K562 (cell line): ENCODE data around the gene RYR3. TPM values are rescaled to one million over a fixed set of nuclear protein-coding genes. Genes with fewer than 3 reads are reported as not detected.

Experiments
- ATAC-seq: fragments of 200-7000 bp; cut with Tn5 transposase; 3 replicates; pipeline ENCODE4 v1.9.1; 2020; ENCODE audit warnings: moderate library complexity
- BruUV-seq: library from RNA; stranded (reverse); fragments of 400-500 nt; replicated peaks from 2 replicates; lab custom pipeline; 2021; lab: Mats Ljungman, UMichigan
- CTCF ChIA-PET: fragments of 300-600 bp; formaldehyde crosslinking; extraction: SDS; loops from one replicate; lab custom pipeline; 2021; ENCODE audit warnings: low intra/inter-chr PET ratio; lab: Yijun Ruan, JAX
- POLR2A ChIA-PET: fragments of 300-600, 350-650 bp; sonication (Branson Sonifier 250); formaldehyde crosslinking; extraction: SDS; loops from one replicate; lab custom pipeline; 2021; ENCODE audit warnings: antibody characterized with exemption, inconsistent platforms; lab: Yijun Ruan, JAX
- DNase-seq, 4 experiments: peaks; one replicate each; pipeline versions ENCODE4 v3.0.0 to v3.0.0-alpha.2; 2011 to 2018; ENCODE audit warnings: low spot score in 3 of 4, mixed read lengths in 3 of 4; ENCODE audit errors: extremely low read depth in 1 of 4
- FAIRE-seq: peaks from 2 replicates; lab custom pipeline; 2011; peaks lifted over from hg19 to GRCh38; lab: Jason Lieb, UNC
- H2AFZ ChIP-seq: 2 replicates; pipeline ENCODE4 v1.6.0; 2011; ENCODE audit warnings: low read depth, low read length, control low read depth, inconsistent platforms
- H3K27ac ChIP-seq: fragments of 200-600 bp; 3 replicates; pipeline ENCODE4 v1.8.0; 2011; ENCODE audit warnings: low read depth, mild to moderate bottlenecking, control low read depth, inconsistent platforms, low read length, moderate library complexity, mixed read lengths; ENCODE audit errors: extremely low read depth
- H3K27me3 ChIP-seq, 2 experiments: fragments of 300-600 bp in 1 of 2; 2 replicates in 1 of 2; 3 replicates in 1 of 2; pipeline versions ENCODE4 v1.6.0 to v1.8.0; 2011; ENCODE audit warnings: inconsistent platforms in 2 of 2, low read length in 2 of 2, mild to moderate bottlenecking in 1 of 2, mixed read lengths in 1 of 2, moderate library complexity in 1 of 2; ENCODE audit not compliant: control insufficient read depth in 2 of 2, insufficient read depth in 2 of 2
- H3K36me3 ChIP-seq: fragments of 300-600 bp; 3 replicates; pipeline ENCODE4 v1.8.0; 2011; ENCODE audit warnings: mild to moderate bottlenecking, low read length, inconsistent platforms; ENCODE audit not compliant: control insufficient read depth, insufficient read depth
- H3K4me1 ChIP-seq, 2 experiments: fragments of 200-600 bp in 1 of 2; replicated peaks in 1 of 2; 2 replicates in 1 of 2; 3 replicates in 1 of 2; pipeline versions ENCODE4 v1.5.1 to v1.8.0; 2011; ENCODE audit warnings: inconsistent platforms in 2 of 2, low read length in 2 of 2, mild to moderate bottlenecking in 1 of 2, mixed read lengths in 1 of 2, moderate library complexity in 1 of 2; ENCODE audit not compliant: control insufficient read depth in 2 of 2, insufficient read depth in 2 of 2
- H3K4me2 ChIP-seq: 2 replicates; pipeline ENCODE4 v1.6.1; 2011; ENCODE audit warnings: low read length, control low read depth, inconsistent platforms, mixed read lengths; ENCODE audit not compliant: insufficient read depth
- H3K4me3 ChIP-seq: fragments of 200-600 bp; sonication (generic), shearing (Covaris generic); 2 replicates; pipeline ENCODE4 v1.5.1; 2016; ENCODE audit warnings: control low read depth, inconsistent platforms
- H3K79me2 ChIP-seq: fragments of 200-600 bp; 3 replicates; pipeline ENCODE4 v1.8.0; 2011; ENCODE audit warnings: low read length, inconsistent platforms; ENCODE audit not compliant: control insufficient read depth, insufficient read depth
- H3K9ac ChIP-seq, 2 experiments: 2 replicates each; pipeline versions ENCODE4 v1.6.0 to v1.6.1; 2011; ENCODE audit warnings: low read depth in 2 of 2, low read length in 2 of 2, control low read depth in 1 of 2, inconsistent platforms in 1 of 2, mild to moderate bottlenecking in 1 of 2, mixed read lengths in 1 of 2; ENCODE audit not compliant: insufficient read depth in 1 of 2
- H3K9me1 ChIP-seq: one replicate; pipeline ENCODE4 v1.6.0; 2011; ENCODE audit warnings: inconsistent platforms, mild to moderate bottlenecking, low read length, moderate library complexity; ENCODE audit not compliant: control insufficient read depth, insufficient read depth
- H3K9me3 ChIP-seq: replicated peaks from 2 replicates; pipeline ENCODE4 v1.5.1; 2011; ENCODE audit warnings: low read depth, low read length, inconsistent platforms; ENCODE audit not compliant: control insufficient read depth, insufficient read depth
- H4K20me1 ChIP-seq: replicated peaks from 2 replicates; pipeline ENCODE4 v1.6.1; 2011; ENCODE audit warnings: low read length, inconsistent platforms, mixed read lengths; ENCODE audit not compliant: control insufficient read depth, insufficient read depth
- COPS2 ChIP-seq: fragments of 450-650 bp; conservative IDR thresholded peaks from 2 replicates; pipeline ENCODE4 v1.6.1; 2016; ENCODE audit warnings: mild to moderate bottlenecking, moderate library complexity
- E4F1 ChIP-seq: fragments of 250-450 bp; sonication (Bioruptor Pico); IDR thresholded peaks from 2 replicates; pipeline ENCODE4 v1.5.0; 2021; ENCODE audit warnings: mild to moderate bottlenecking, borderline replicate concordance
- ERF ChIP-seq: fragments of 450-650 bp; formaldehyde crosslinking; IDR thresholded peaks from 2 replicates; pipeline ENCODE4 v1.4.0; 2020; ENCODE audit warnings: mild to moderate bottlenecking, mixed read lengths
- KHSRP ChIP-seq: fragments of 450-650 bp; IDR thresholded peaks from 2 replicates; pipeline ENCODE4 v1.6.1; 2017
- MCM7 ChIP-seq, 2 experiments: fragments of 450-650 bp; IDR thresholded peaks; 2 replicates each; pipeline ENCODE4 v1.6.1; 2016 to 2018
- ZNF512 ChIP-seq: IDR thresholded peaks from 2 replicates; pipeline ENCODE4 v1.6.1; 2016; ENCODE audit warnings: missing genetic modification characterization, missing compliant biosample characterization
- WGBS: fragments of 100-300 bp; shearing (Covaris generic); methylation state at CpG from one replicate; pipeline ENCODE4 v1.1.6; 2016; ENCODE audit warnings: low coverage, mixed read lengths; ENCODE audit not compliant: insufficient coverage; ENCODE audit errors: missing lambda C conversion rate; 5-methylcytosine and 5-hydroxymethylcytosine counted together
- in situ Hi-C: fragments of 300-500 bp; cut with MboI; formaldehyde crosslinking; loops from 4 replicates; pipeline ENCODE4 v1.15.0; 2018; ENCODE audit warnings: inconsistent platforms, mixed read lengths
- intact Hi-C: fragments of 100-400 bp; cut with micrococcal nuclease; formaldehyde crosslinking; loops from 2 replicates; pipeline ENCODE4 v1.14.2; 2022
- polyA plus RNA-seq, 8 experiments: library from polyadenylated mRNA; depleted of rRNA in 4 of 8; stranded (reverse) in 5 of 8; unstranded in 3 of 8; fragments of >200 nt; fragmentation: Nextera tagmentation in 2 of 8; fragmentation: Illumina TruSeq in 1 of 8; extraction: Ambion mirVana in 2 of 8; extraction: Trizol in 1 of 8; gene quantifications; 2 replicates each; pipeline versions ENCODE4 v1.2.1 to v1.2.3, GENCODE V29; 2011 to 2014; ENCODE audit warnings: inconsistent platforms in 1 of 8, missing spikeins in 1 of 8
- total RNA-seq, 7 experiments: library from RNA; depleted of rRNA in 6 of 7; stranded (reverse); fragments of >200 nt in 6 of 7; fragmentation: Illumina TruSeq in 2 of 7; extraction: Trizol in 2 of 7; gene quantifications; 2 replicates each; pipeline versions ENCODE4 v1.2.1 to v1.2.3, GENCODE V29; 2011 to 2021; ENCODE audit warnings: low replicate concordance in 1 of 7
- TF ChIP-seq, protein P1 (sequence below): sonication (generic); formaldehyde crosslinking; IDR thresholded peaks from 2 replicates; pipeline ENCODE4 v1.8.0; 2022; ENCODE audit warnings: mild to moderate bottlenecking, low read depth, missing genetic modification reagents
- TF ChIP-seq, protein P2 (sequence below): fragments of 250-450 bp; sonication (Bioruptor Pico); IDR thresholded peaks from 2 replicates; pipeline ENCODE4 v1.5.0; 2021; ENCODE audit warnings: mild to moderate bottlenecking, moderate library complexity
- TF ChIP-seq, protein P3 (sequence below), 2 experiments: fragments of 450-650 bp; IDR thresholded peaks; 2 replicates each; pipeline ENCODE4 v1.6.1; 2018; ENCODE audit warnings: mild to moderate bottlenecking in 2 of 2, low read depth in 1 of 2; ENCODE audit not compliant: partially characterized antibody in 2 of 2

Gene RYR3
- total and polyA plus RNA-seq, 9 of the 15 experiments (the other 6 are each of a cell fraction or from before 2014, with no cell fraction given): 0.04 TPM; not detected in 8

GRCh38 chr15:33785366-33785765 lies 474.6 kb downstream of the RYR3 start:
- ChIA-PET POLR2A (interaction anchor here (1.0 kb wide), 1 partner anchor 15 kb away, joined by 3 read pairs; no protein-coding TSS in a partner anchor), CTCF (no interaction called here)
- in situ Hi-C loops (no loop called here), intact Hi-C loops (no loop called here)
- no peak overlapping the region for H3K4me3 ChIP-seq
- H3K79me2 ChIP-seq: no peaks in the 10 kb centered on the region
- H2AFZ ChIP-seq: no peak overlapping the region
- BruUV-seq: no TSS peak
- no peak overlapping the region for H3K9ac ChIP-seq
- H3K27ac ChIP-seq: no peak overlapping the region
- H3K4me1 ChIP-seq: no peaks in the 10 kb centered on the region
- H3K36me3 ChIP-seq: no peaks in the 10 kb centered on the region
- WGBS: 0% methylated on average over 6 of the region's 6 CpGs
- H3K27me3 ChIP-seq: peaks cover 3 to 10% of the 10 kb centered on the region in 2 experiments; a peak in 3 of 5 replicates
- no peaks in the 10 kb centered on the region for H3K9me1 ChIP-seq
- DNase-seq (no peak), ATAC-seq (no peak), FAIRE-seq (no peak)
- no peaks in the 10 kb centered on the region for H4K20me1 ChIP-seq
- no peak overlapping the region for H3K4me2 ChIP-seq
- H3K9me3 ChIP-seq: no peaks in the 10 kb centered on the region
- no peak for TF ChIP-seq ZNF512 (tag)
- TF ChIP-seq, protein P1, sequence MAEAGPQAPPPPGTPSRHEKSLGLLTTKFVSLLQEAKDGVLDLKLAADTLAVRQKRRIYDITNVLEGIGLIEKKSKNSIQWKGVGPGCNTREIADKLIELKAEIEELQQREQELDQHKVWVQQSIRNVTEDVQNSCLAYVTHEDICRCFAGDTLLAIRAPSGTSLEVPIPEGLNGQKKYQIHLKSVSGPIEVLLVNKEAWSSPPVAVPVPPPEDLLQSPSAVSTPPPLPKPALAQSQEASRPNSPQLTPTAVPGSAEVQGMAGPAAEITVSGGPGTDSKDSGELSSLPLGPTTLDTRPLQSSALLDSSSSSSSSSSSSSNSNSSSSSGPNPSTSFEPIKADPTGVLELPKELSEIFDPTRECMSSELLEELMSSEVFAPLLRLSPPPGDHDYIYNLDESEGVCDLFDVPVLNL (CRISPR knock-in tag): no peak
- no peak for TF ChIP-seq ERF (CRISPR knock-in tag)
- no peak for TF ChIP-seq E4F1 (CRISPR knock-in tag)
- TF ChIP-seq, protein P2, sequence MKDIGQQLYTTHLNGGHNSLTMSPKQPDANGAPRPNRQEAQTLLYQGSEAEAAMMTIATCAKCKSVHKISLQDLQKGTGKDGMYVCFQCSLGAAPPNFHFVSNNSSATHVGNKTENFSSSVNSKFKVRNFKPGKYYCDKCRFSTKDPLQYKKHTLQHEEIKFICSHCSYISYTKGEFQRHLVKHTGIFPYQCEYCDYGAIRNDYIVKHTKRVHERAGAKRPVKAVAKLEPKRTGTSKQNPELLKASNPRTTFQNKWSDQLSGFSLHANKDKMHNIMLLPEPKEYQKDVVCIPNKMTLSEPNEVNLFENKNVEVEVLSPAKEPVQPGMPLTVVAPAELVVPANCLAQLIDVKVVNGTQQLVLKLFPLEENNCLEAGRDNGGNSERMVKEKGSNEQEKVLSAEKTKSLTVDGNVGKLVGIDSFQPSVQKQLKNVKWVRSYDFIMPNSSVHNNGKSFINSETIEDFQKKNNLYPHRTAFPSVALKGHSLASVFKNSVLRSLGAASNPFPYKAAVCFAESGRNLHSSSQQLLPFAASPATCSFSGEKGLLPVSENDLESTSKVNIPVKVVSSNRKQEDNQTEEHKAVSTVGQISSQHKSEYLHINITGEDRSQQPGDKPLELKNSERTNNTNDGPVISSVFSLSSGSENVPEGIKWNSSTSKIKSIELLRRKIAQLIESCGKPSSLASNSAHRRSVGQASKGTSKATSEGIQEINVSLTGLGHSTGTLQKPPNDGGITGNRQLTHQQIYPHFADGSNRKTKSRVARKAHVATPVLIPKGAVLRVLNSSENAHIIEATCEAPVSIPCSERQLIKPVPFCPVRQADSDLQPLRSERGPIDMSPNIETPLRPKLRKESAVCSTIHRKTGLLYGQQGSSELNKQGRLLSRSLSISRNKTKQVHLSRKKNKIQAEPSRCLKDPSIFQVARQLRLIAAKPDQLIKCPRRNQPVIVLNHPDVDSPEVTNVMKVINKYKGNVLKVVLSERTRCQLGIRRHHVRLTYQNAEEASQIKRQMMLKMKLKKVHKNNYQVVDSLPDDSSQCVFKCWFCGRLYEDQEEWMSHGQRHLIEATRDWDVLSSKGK: no peak
- no peak for TF ChIP-seq KHSRP
- TF ChIP-seq COPS2: no peak
- TF ChIP-seq, protein P3, sequence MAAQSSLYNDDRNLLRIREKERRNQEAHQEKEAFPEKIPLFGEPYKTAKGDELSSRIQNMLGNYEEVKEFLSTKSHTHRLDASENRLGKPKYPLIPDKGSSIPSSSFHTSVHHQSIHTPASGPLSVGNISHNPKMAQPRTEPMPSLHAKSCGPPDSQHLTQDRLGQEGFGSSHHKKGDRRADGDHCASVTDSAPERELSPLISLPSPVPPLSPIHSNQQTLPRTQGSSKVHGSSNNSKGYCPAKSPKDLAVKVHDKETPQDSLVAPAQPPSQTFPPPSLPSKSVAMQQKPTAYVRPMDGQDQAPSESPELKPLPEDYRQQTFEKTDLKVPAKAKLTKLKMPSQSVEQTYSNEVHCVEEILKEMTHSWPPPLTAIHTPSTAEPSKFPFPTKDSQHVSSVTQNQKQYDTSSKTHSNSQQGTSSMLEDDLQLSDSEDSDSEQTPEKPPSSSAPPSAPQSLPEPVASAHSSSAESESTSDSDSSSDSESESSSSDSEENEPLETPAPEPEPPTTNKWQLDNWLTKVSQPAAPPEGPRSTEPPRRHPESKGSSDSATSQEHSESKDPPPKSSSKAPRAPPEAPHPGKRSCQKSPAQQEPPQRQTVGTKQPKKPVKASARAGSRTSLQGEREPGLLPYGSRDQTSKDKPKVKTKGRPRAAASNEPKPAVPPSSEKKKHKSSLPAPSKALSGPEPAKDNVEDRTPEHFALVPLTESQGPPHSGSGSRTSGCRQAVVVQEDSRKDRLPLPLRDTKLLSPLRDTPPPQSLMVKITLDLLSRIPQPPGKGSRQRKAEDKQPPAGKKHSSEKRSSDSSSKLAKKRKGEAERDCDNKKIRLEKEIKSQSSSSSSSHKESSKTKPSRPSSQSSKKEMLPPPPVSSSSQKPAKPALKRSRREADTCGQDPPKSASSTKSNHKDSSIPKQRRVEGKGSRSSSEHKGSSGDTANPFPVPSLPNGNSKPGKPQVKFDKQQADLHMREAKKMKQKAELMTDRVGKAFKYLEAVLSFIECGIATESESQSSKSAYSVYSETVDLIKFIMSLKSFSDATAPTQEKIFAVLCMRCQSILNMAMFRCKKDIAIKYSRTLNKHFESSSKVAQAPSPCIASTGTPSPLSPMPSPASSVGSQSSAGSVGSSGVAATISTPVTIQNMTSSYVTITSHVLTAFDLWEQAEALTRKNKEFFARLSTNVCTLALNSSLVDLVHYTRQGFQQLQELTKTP (IDR thresholded peaks at IDR 0.05; ENCODE audit: low read depth in 1 of 2, partially characterized antibody in 2 of 2): no peak
- no peak for TF ChIP-seq MCM7 (IDR thresholded peaks at IDR 0.05)
